Suprapubic skin (tissue), 4 donors: ENCODE measurements around the gene BARHL1.

ENCODE experiments used
- EP300 ChIP-seq: sonication (generic); formaldehyde crosslinking; IDR thresholded peaks from one replicate; pipeline ENCODE4 v1.6.1; 2017; ENCODE audit warnings: antibody characterized with exemption
- POLR2AphosphoS5 ChIP-seq, 3 donors: sonication (generic); formaldehyde crosslinking; IDR thresholded peaks; one replicate each; pipeline ENCODE4 v1.6.1; 2017; ENCODE audit warnings: antibody characterized with exemption in 3 of 3
- TF ChIP-seq, protein P1 (sequence below), 2 donors: fragments of 200-600 bp in 1 of 2; fragments of 450-650 bp in 1 of 2; sonication (generic) in 1 of 2; IDR thresholded peaks; one replicate each; pipeline ENCODE4 v1.5.1; 2016 to 2019; ENCODE audit warnings: antibody characterized with exemption in 2 of 2, mild to moderate bottlenecking in 1 of 2, moderate library complexity in 1 of 2

DNA sequence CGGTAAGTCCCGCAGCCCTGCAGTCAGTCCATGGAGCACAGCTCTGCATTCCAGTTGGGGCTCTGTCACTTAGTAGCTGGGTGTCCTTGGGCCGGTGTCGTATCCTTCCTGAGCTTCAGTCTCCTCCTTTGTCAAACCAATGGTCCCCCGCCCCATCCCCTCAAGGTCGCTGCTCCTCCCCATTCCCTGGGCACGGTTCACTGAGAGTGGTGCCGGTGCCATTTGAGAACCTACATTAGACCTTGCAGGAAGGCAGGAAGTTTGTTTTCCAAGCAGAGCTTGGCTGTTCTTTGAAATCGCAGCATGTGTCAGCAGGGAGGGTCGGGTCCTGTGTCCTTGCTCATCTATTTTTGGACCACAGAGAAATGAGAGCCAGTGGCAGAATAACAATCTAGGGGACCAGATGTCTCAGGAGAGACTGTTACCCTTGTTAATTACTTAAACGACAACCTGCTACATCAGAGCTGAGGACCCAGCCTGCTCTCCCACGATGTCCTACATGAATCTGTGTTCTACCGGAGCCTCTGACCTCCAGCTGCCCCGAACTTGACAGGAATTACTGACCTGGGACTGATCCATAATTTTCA lies 21.7 kb upstream of the BARHL1 start:
- TF ChIP-seq, protein P1, sequence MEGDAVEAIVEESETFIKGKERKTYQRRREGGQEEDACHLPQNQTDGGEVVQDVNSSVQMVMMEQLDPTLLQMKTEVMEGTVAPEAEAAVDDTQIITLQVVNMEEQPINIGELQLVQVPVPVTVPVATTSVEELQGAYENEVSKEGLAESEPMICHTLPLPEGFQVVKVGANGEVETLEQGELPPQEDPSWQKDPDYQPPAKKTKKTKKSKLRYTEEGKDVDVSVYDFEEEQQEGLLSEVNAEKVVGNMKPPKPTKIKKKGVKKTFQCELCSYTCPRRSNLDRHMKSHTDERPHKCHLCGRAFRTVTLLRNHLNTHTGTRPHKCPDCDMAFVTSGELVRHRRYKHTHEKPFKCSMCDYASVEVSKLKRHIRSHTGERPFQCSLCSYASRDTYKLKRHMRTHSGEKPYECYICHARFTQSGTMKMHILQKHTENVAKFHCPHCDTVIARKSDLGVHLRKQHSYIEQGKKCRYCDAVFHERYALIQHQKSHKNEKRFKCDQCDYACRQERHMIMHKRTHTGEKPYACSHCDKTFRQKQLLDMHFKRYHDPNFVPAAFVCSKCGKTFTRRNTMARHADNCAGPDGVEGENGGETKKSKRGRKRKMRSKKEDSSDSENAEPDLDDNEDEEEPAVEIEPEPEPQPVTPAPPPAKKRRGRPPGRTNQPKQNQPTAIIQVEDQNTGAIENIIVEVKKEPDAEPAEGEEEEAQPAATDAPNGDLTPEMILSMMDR (IDR thresholded peaks at IDR 0.05), result no peak
- TF ChIP-seq POLR2AphosphoS5 (IDR thresholded peaks at IDR 0.05), result no peak
- TF ChIP-seq EP300, result no peak
